ENCODE measurements around the gene ADAMTS13.
"Not testable (repeated sequence)": the region's sequence is repeated elsewhere in the genome, so short reads cannot be mapped to it uniquely, and the experiment has no call there.

Gene ADAMTS13

GRCh38 chr9:133421615-133422542 is at the start of gene ADAMTS13:
TSS of gene ADAMTS13 (plus strand) at chr9:133422367. CDS start at chr9:133422444, 77 bp downstream.
- Histone ChIP-seq H3K27ac (no peak within 1 kb of the TSS), H3K4me3 (ENCODE audit: low read depth, low read length) (no peak within 1 kb of the TSS), H2AFZ (no peak within 1 kb of the TSS), H3K27me3 (ENCODE audit: control insufficient read depth, insufficient read depth, low read length) (no peaks in the 10 kb centered on the region), H3K36me3 (ENCODE audit: control insufficient read depth, insufficient read depth, low read length) (no peaks in the 10 kb centered on the region), H3K4me2 (ENCODE audit: low read length) (no peak within 1 kb of the TSS), H3K4me1 (no peaks in the 10 kb centered on the region), H3K79me2 (no peaks in the 10 kb centered on the region), H3K9ac (no peak within 1 kb of the TSS), H3K9me3 (ENCODE audit: control insufficient read depth, low read length) (no peaks in the 10 kb centered on the region)
- TF ChIP-seq CTCF (IDR thresholded peaks at IDR 0.05) = no peak

GRCh38 chr9:133374612-133375115 is 47.5 kb upstream of the ADAMTS13 start:
- no peaks in the 10 kb centered on the region for H3K36me3 ChIP-seq (ENCODE audit: control insufficient read depth, insufficient read depth, low read length)
- H3K27ac ChIP-seq = peak overlapping the region; percentile 29
- H3K4me3 ChIP-seq (ENCODE audit: low read depth, low read length) = peak overlapping the region; percentile 73

GRCh38 chr9:133375116-133375723 is 46.9 kb upstream of the ADAMTS13 start:
- Histone ChIP-seq H3K4me3 (ENCODE audit: low read depth, low read length) (peak overlapping the region; percentile 73), H3K4me1 (peaks cover 2% of the 10 kb centered on the region), H2AFZ (peak overlapping the region; percentile 53), H3K79me2 (peaks cover 35% of the 10 kb centered on the region), H3K36me3 (ENCODE audit: control insufficient read depth, insufficient read depth, low read length) (no peaks in the 10 kb centered on the region), H3K9ac (peak overlapping the region; percentile 76), H3K27ac (peak overlapping the region; percentile 29), H3K27me3 (ENCODE audit: control insufficient read depth, insufficient read depth, low read length) (no peaks in the 10 kb centered on the region), H3K4me2 (ENCODE audit: low read length) (peak overlapping the region; percentile 72), H3K9me3 (ENCODE audit: control insufficient read depth, low read length) (no peaks in the 10 kb centered on the region)
- TF ChIP-seq CTCF (IDR thresholded peaks at IDR 0.05) = no peak

More at GRCh38 chr9:133374612-133375115, 47.5 kb upstream of the ADAMTS13 start:
- Histone ChIP-seq H3K27me3 (ENCODE audit: control insufficient read depth, insufficient read depth, low read length) (no peaks in the 10 kb centered on the region), H2AFZ (peak overlapping the region; percentile 53), H3K9me3 (ENCODE audit: control insufficient read depth, low read length) (no peaks in the 10 kb centered on the region), H3K9ac (no peak overlapping the region), H3K4me1 (peaks cover 2% of the 10 kb centered on the region), H3K79me2 (peaks cover 37% of the 10 kb centered on the region), H3K4me2 (ENCODE audit: low read length) (peak overlapping the region; percentile 72)
- no peak for TF ChIP-seq CTCF (IDR thresholded peaks at IDR 0.05)

GRCh38 chr9:133375724-133376654 is 46.2 kb upstream of the ADAMTS13 start, which contains the start of the genes STKLD1 and SURF4:
TSS of gene STKLD1 (plus strand) at chr9:133376366. CDS start at chr9:133376474, 108 bp downstream.
TSS of gene SURF4 (minus strand) at chr9:133376060. CDS start at chr9:133375969, 91 bp downstream.
- Histone ChIP-seq H3K27ac (peak within 1 kb of the TSS; percentile 29), H3K9ac (peak within 1 kb of the TSS; percentile 76), H3K79me2 (peaks cover 27% of the 10 kb centered on the region), H3K4me1 (peaks cover 2% of the 10 kb centered on the region), H3K36me3 (ENCODE audit: control insufficient read depth, insufficient read depth, low read length) (no peaks in the 10 kb centered on the region), H3K9me3 (ENCODE audit: control insufficient read depth, low read length) (no peaks in the 10 kb centered on the region), H3K27me3 (ENCODE audit: control insufficient read depth, insufficient read depth, low read length) (no peaks in the 10 kb centered on the region), H2AFZ (peak within 1 kb of the TSS; percentile 90), H3K4me2 (ENCODE audit: low read length) (peak within 1 kb of the TSS; percentile 92), H3K4me3 (ENCODE audit: low read depth, low read length) (peak within 1 kb of the TSS; percentile 79)
- no peak for TF ChIP-seq CTCF (IDR thresholded peaks at IDR 0.05)

- H3K79me2 ChIP-seq = peaks cover 15% of the 10 kb centered on the region
- H2AFZ ChIP-seq; H3K4me2 ChIP-seq (ENCODE audit: low read length); H3K4me1 ChIP-seq; H3K36me3 ChIP-seq (ENCODE audit: control insufficient read depth, insufficient read depth, low read length); H3K27ac ChIP-seq; H3K9ac ChIP-seq; H3K4me3 ChIP-seq (ENCODE audit: low read depth, low read length); H3K9me3 ChIP-seq (ENCODE audit: control insufficient read depth, low read length); H3K27me3 ChIP-seq (ENCODE audit: control insufficient read depth, insufficient read depth, low read length): not testable (repeated sequence)
These were observed 44.9 kb upstream of the ADAMTS13 start for GRCh38 chr9:133377280-133377679.

Measured in parathyroid adenoma (tissue), 2 donors.